AG04449 (cell line): Measurements from ENCODE around the gene SDK1.

Source experiments
- CTCF ChIA-PET: fragments of 350-600 bp; formaldehyde crosslinking; extraction: SDS; loops from one replicate; lab custom pipeline; 2021; ENCODE audit warnings: antibody characterized with exemption; lab: Yijun Ruan, JAX
- POLR2A ChIA-PET: fragments of 400-600, 350-600 bp; formaldehyde crosslinking; extraction: SDS; loops from one replicate; lab custom pipeline; 2020; ENCODE audit warnings: antibody characterized with exemption, inconsistent platforms; lab: Yijun Ruan, JAX
- DNase-seq: peaks from one replicate; pipeline ENCODE4 v3.0.0-alpha.2; 2010; ENCODE audit warnings: low read depth, low spot score
- H3K4me3 ChIP-seq: 2 replicates; pipeline ENCODE4 v1.5.1; 2011; ENCODE audit warnings: low read depth, mild to moderate bottlenecking, control low read depth, low read length
- TF ChIP-seq, protein P1 (sequence below): IDR thresholded peaks from one replicate; pipeline ENCODE4 v1.5.1; 2011; ENCODE audit warnings: mild to moderate bottlenecking, moderate library complexity, low read length, control low read depth, inconsistent platforms; ENCODE audit not compliant: insufficient read depth; ENCODE audit errors: missing control alignments

SDK1 gene

DNA sequence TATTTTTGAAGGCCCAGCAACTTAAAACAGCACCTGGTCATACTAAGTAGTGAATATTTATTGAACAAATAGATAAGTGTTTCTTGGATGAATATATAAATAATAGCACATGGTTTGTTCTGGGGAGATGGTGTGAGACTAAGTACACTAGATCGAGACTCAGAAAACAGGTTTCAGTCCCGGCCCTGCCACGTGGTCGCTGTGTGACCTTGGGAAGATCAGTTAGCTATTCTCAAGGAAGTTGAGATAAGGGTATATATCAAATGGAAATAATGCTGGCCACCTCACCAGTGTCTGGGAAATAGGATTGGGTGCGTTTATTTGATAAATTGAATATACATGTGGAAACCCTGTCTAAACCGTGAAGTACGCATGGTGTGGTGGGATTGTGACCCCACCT lies 354.6 kb downstream of the SDK1 start:
- no peak overlapping the region for H3K4me3 ChIP-seq
- TF ChIP-seq, protein P1, sequence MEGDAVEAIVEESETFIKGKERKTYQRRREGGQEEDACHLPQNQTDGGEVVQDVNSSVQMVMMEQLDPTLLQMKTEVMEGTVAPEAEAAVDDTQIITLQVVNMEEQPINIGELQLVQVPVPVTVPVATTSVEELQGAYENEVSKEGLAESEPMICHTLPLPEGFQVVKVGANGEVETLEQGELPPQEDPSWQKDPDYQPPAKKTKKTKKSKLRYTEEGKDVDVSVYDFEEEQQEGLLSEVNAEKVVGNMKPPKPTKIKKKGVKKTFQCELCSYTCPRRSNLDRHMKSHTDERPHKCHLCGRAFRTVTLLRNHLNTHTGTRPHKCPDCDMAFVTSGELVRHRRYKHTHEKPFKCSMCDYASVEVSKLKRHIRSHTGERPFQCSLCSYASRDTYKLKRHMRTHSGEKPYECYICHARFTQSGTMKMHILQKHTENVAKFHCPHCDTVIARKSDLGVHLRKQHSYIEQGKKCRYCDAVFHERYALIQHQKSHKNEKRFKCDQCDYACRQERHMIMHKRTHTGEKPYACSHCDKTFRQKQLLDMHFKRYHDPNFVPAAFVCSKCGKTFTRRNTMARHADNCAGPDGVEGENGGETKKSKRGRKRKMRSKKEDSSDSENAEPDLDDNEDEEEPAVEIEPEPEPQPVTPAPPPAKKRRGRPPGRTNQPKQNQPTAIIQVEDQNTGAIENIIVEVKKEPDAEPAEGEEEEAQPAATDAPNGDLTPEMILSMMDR, result no peak
- ChIA-PET POLR2A (no interaction called here), CTCF (no interaction called here)
- no peak for DNase-seq

DNA sequence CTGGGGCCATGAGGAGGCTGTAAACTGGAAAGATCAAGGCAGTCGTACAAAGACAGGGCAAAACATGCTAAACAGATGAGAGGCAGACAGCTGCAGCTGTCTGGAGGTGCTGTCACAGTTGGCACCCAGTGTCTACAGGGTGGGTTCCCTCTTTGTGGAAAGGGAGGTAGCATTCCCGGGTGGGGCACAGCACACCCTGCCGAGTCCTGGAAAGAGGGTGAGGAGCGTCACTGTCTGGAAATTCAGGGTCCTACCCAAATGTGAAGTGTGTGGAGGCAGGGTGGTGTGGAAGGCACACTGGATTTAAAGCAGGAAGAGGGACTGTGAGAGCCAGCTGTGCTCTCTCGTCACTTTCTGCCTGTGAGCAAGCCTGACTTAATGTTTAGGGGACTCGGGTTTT lies 356.2 kb downstream of the SDK1 start:
- CTCF ChIA-PET, result no interaction called here
- TF ChIP-seq, protein P1, result no peak
- DNase-seq, result no peak
- no peak overlapping the region for H3K4me3 ChIP-seq
- POLR2A ChIA-PET, result no interaction called here

DNA sequence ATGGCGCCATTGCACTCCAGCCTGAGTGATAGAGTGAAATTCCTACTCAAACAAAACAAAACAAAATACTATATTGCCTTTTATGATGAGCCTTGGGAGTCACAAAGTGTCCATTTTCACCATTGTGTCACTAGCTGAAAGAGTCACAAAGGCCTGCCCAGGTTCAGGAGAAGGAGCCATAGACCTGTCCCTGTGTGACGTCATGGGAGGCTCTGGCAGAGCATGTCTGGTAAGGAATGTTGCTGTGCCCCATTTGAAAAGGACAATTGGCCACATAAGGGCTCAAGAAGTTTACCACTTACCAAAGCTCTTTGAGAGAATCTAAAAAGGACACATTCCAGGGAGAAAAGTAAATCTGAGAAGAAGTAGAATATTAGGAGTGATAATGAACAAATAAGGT lies 367.7 kb downstream of the SDK1 start:
- no peak overlapping the region for H3K4me3 ChIP-seq
- TF ChIP-seq, protein P1, result no peak
- ChIA-PET POLR2A (no interaction called here), CTCF (no interaction called here)
- DNase-seq, result no peak

DNA sequence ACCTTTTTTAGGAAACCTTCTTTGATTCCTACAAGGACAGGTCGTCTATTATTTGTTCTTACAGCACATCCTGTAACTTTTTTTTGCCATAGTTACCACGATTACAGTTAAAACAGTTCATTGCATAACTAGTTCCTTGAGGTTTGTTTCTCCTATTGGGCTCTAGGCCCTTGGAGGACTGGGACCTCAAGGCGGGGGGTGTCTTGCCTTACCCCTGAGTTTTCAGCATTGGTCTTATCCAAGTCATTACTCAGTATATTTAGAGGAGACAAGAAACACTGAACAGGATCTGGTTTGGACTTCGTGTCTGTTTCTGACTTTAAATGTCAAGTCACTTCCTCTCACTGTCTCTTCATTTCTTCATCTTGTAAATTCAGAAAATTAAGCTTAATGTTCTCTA lies 369.8 kb downstream of the SDK1 start:
- TF ChIP-seq, protein P1, result no peak
- DNase-seq, result no peak
- CTCF ChIA-PET, result no interaction called here
- no peak overlapping the region for H3K4me3 ChIP-seq
- POLR2A ChIA-PET, result no interaction called here

DNA sequence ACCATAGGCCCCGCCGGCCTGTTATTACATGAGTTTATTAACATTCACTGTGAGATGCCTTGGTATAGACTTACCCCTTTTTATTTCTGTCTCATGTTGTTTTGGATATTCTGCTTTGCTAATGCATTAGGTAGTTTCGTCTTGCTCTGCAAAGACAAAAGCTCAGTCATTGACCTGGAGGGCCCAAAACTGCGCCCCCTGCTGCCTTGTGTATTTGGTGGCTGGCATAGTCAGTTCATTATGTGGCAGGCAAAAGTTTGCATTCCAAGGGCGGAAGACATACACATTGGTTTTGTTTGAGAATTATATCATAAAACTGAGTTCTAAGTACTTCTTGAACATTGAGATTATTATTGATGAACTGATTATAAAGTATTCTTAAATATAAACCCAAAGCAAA lies 372.5 kb downstream of the SDK1 start:
- CTCF ChIA-PET, result no interaction called here
- DNase-seq, result no peak
- H3K4me3 ChIP-seq, result no peak overlapping the region
- TF ChIP-seq, protein P1, result peak; percentile 24
- POLR2A ChIA-PET, result no interaction called here

DNA sequence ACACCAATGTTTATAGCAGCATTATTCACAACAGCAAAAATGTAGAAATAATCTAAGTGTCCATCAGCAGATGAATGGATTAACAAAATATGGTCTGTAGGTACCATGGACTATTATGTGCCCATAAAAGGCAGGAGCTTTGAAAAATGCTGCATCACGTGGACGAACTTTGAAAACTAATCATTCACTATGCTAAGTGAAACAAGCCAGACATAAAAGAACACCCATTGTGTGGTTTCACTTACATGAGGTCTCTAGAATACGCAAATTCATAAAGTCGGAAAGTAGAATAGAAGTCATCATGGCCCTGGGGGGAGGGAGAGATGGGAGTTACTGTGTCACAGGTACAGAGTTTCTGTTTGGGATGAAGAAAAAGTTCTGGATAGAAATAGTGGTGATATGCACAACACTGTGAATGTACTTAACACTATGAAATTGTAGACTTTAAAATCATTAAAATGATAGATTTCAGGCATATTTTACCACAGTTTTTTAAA lies 377.3 kb downstream of the SDK1 start:
- CTCF ChIA-PET, result no interaction called here
- no peak overlapping the region for H3K4me3 ChIP-seq
- DNase-seq, result no peak
- TF ChIP-seq, protein P1, result no peak
- POLR2A ChIA-PET, result no interaction called here
